ENCODE results near the gene VRK1. TPM values are rescaled to one million over a fixed set of nuclear protein-coding genes. Genes with fewer than 3 reads are reported as not detected.

The VRK1 gene
- total RNA-seq, 2 experiments from 2014 or later = 97.5 to 97.9 TPM

DNA sequence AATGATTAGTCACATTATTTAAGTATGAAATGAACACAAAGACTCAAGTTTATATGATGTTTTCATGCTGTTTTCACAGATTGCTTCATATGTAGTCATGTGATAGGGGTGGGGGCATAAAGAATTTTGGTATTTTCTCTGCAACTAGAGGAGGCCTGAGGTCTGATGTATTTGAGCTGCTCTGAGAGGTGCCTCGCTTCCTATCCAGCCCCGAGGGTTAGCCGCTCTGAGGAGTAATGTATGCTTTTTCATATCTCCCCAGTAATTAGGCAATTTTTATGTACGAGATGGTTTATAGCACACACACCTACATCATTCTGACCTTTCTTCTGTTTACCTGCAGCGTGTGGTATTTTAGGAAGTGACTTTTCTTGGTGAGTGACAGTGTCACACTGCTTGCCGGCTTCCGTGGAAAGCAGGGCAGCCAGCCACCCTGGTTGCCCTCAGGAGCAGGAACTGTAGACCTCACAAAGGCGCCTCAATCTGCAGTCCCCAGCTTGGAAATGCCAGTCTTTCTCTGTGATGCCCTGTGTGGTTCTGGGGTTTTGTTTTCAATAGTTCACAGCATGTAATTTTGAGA, 106.4 kb downstream of the VRK1 start:
- Histone ChIP-seq H3K27ac (ENCODE audit: low read depth, low read length, poor library complexity, severe bottlenecking) (no peak overlapping the region), H4K20me1 (ENCODE audit: insufficient read depth, low read length) (no peaks in the 10 kb centered on the region), H3K79me2 (ENCODE audit: insufficient read depth, low read depth, low read length) (no peaks in the 10 kb centered on the region), H3K9me3 (ENCODE audit: low read length) (no peaks in the 10 kb centered on the region), H3K4me3 (ENCODE audit: low read depth, low read length, poor library complexity, severe bottlenecking) (no peak overlapping the region), H3K4me2 (ENCODE audit: low read length) (no peak overlapping the region), H3K36me3 (ENCODE audit: insufficient read depth, low read length) (no peaks in the 10 kb centered on the region), H3K9me2 (ENCODE audit: insufficient read depth, low read length) (no peaks in the 10 kb centered on the region), H3K4me1 (ENCODE audit: insufficient read depth, low read length, poor library complexity, severe bottlenecking) (peaks cover 20% of the 10 kb centered on the region), H2AFZ (ENCODE audit: low read length) (no peak overlapping the region)
- no peak for DNase-seq (ENCODE audit: low spot score)
- TF ChIP-seq EZH2phosphoT487 (IDR thresholded peaks at IDR 0.05; ENCODE audit: borderline replicate concordance, low read depth, low read length) (no peak), CTCF (conservative IDR thresholded peaks at IDR 0.05; ENCODE audit: low read length) (no peak)
- CTCF ChIA-PET (ENCODE audit: unreplicated experiment) = no interaction called here
- intact Hi-C loops (cut with micrococcal nuclease; ENCODE audit: unreplicated experiment) = no loop called here
- POLR2A ChIA-PET = no interaction called here
- BruUV-seq (replicated peaks) = no TSS peak

DNA sequence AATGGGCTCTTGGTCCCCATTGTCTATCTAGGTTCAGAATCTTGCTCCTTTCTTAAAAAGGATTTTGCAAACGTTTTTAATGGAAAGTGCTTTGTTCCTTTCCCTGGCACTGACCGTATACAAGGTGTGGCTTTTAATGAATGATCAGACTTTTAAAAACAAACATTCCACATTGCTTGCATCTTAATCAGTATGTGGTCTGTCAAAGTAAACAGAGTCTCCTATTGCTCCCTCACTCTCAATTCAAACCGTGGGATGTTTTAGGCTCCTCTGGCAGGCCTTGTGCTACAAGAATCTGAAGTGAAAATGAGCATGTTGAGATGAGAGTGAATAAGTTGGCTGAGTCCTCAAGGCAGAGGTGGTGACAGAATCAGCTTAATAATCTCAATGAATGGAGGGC, 107.0 kb downstream of the VRK1 start:
- POLR2A ChIA-PET = no interaction called here
- intact Hi-C loops (cut with micrococcal nuclease; ENCODE audit: unreplicated experiment) = no loop called here
- no peak overlapping the region for H3K4me3 ChIP-seq (ENCODE audit: low read depth, low read length, poor library complexity, severe bottlenecking)
- no TSS peak for BruUV-seq (replicated peaks)
- H4K20me1 ChIP-seq (ENCODE audit: insufficient read depth, low read length) = no peaks in the 10 kb centered on the region
- H3K4me1 ChIP-seq (ENCODE audit: insufficient read depth, low read length, poor library complexity, severe bottlenecking) = peaks cover 20% of the 10 kb centered on the region
- CTCF ChIA-PET (ENCODE audit: unreplicated experiment) = no interaction called here
- DNase-seq (ENCODE audit: low spot score) = no peak
- no peak for TF ChIP-seq EZH2phosphoT487 (IDR thresholded peaks at IDR 0.05; ENCODE audit: borderline replicate concordance, low read depth, low read length)
- no peak overlapping the region for H3K27ac ChIP-seq (ENCODE audit: low read depth, low read length, poor library complexity, severe bottlenecking)
- H3K9me3 ChIP-seq (ENCODE audit: low read length) = no peaks in the 10 kb centered on the region; the same call in 1 of the 2 replicates
- H3K4me2 ChIP-seq (ENCODE audit: low read length) = no peak overlapping the region
- no peak overlapping the region for H2AFZ ChIP-seq (ENCODE audit: low read length)
- H3K9me2 ChIP-seq (ENCODE audit: insufficient read depth, low read length) = no peaks in the 10 kb centered on the region
- H3K36me3 ChIP-seq (ENCODE audit: insufficient read depth, low read length) = no peaks in the 10 kb centered on the region
- no peaks in the 10 kb centered on the region for H3K79me2 ChIP-seq (ENCODE audit: insufficient read depth, low read depth, low read length)

- no peaks in the 10 kb centered on the region for H3K9me2 ChIP-seq (ENCODE audit: insufficient read depth, low read length)
- no peak overlapping the region for H2AFZ ChIP-seq (ENCODE audit: low read length)
- no peak overlapping the region for H3K4me3 ChIP-seq (ENCODE audit: low read depth, low read length, poor library complexity, severe bottlenecking)
- TF ChIP-seq CTCF (conservative IDR thresholded peaks at IDR 0.05; ENCODE audit: low read length) (no peak), EZH2phosphoT487 (IDR thresholded peaks at IDR 0.05; ENCODE audit: borderline replicate concordance, low read depth, low read length) (no peak)
- H3K27ac ChIP-seq (ENCODE audit: low read depth, low read length, poor library complexity, severe bottlenecking) = no peak overlapping the region
- no peaks in the 10 kb centered on the region for H4K20me1 ChIP-seq (ENCODE audit: insufficient read depth, low read length)
- POLR2A ChIA-PET = interaction anchor here (1.0 kb wide), 1 partner anchor 13 kb away, joined by 6 read pairs; no protein-coding TSS in a partner anchor
- CTCF ChIA-PET (ENCODE audit: unreplicated experiment) = no interaction called here
- H3K4me2 ChIP-seq (ENCODE audit: low read length) = no peak overlapping the region
- H3K9me3 ChIP-seq (ENCODE audit: low read length) = no peaks in the 10 kb centered on the region; the same call in 1 of the 2 replicates
- H3K36me3 ChIP-seq (ENCODE audit: insufficient read depth, low read length) = no peaks in the 10 kb centered on the region
- H3K4me1 ChIP-seq (ENCODE audit: insufficient read depth, low read length, poor library complexity, severe bottlenecking) = peaks cover 20% of the 10 kb centered on the region
- intact Hi-C loops (cut with micrococcal nuclease; ENCODE audit: unreplicated experiment) = no loop called here
- DNase-seq (ENCODE audit: low spot score) = no peak
- no TSS peak for BruUV-seq (replicated peaks)
- H3K79me2 ChIP-seq (ENCODE audit: insufficient read depth, low read depth, low read length) = no peaks in the 10 kb centered on the region
Observed at GRCh38 chr14:96905065-96905464, 107.9 kb downstream of the VRK1 start.
